Lower leg skin (tissue), 4 donors: ENCODE results near the gene NDC80. TPM values are rescaled to one million over a fixed set of nuclear protein-coding genes. Genes with fewer than 3 reads are reported as not detected.

ENCODE experiments used
- DNase-seq, 2 donors: peaks; one replicate each; pipeline ENCODE4 v3.0.0-alpha.2; 2019; ENCODE audit warnings: low spot score in 2 of 2
- H3K4me3 ChIP-seq: fragments of 200-600 bp; sonication (generic); 2 replicates; pipeline ENCODE4 v1.5.1; 2017; ENCODE audit warnings: mild to moderate bottlenecking, low read depth; ENCODE audit not compliant: poor library complexity, severe bottlenecking
- CTCF ChIP-seq, 3 donors: fragments of 450-650 bp; IDR thresholded peaks; one replicate each; pipeline ENCODE4 v1.5.1; 2016; ENCODE audit warnings: antibody characterized with exemption in 3 of 3, mild to moderate bottlenecking in 3 of 3, moderate library complexity in 2 of 3
- POLR2A ChIP-seq, 2 donors: fragments of 450-650 bp; IDR thresholded peaks; one replicate each; pipeline ENCODE4 v1.6.1; 2016 to 2017; ENCODE audit warnings: antibody characterized with exemption in 2 of 2, mild to moderate bottlenecking in 1 of 2, moderate library complexity in 1 of 2
- WGBS, 2 donors: methylation state at CpG; one replicate each; pipeline ENCODE4 v1.1.5; 2018; 5-methylcytosine and 5-hydroxymethylcytosine counted together
- intact Hi-C: fragments of 100-400 bp; cut with DNase I; formaldehyde crosslinking; loops from one replicate; pipeline ENCODE4 v1.15.0; 2023; ENCODE audit warnings: low total_unique reads
- total RNA-seq, 4 donors: library from RNA; depleted of rRNA; stranded (reverse); fragments of >200 nt; gene quantifications; one replicate each; pipeline ENCODE4 v1.1.0, GENCODE V29; 2016

NDC80 gene
- total RNA-seq, 4 donors from 2014 or later = 0.29 to 2.4 (median 1.4) TPM

DNA sequence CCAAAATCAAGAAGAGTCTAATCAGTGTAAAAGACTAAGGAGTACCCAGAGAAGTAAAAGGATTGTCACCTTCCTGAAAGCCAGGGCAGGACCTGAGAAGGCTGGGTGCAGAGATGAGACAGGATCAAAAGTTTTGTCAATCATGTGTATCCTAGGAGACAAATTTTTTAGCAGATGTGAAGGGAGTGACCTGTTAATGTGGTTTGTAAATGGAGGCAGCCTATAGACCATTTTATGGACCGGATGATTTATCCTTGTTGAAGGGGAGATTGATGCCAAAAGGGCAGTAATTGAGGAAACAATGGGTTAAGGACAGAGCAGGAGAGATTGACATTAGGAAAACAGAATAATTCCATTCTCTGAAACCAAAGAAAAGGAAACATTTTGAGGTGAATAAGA is 813 bp downstream of the NDC80 start:
- H3K4me3 ChIP-seq = no peak overlapping the region
- 0 to 16% methylated on average over 1 of the region's 1 CpG for WGBS, 2 donors
- DNase-seq = no peak
- intact Hi-C loops = no loop called here
- TF ChIP-seq CTCF (IDR thresholded peaks at IDR 0.05) (no peak), POLR2A (IDR thresholded peaks at IDR 0.05) (no peak)

DNA sequence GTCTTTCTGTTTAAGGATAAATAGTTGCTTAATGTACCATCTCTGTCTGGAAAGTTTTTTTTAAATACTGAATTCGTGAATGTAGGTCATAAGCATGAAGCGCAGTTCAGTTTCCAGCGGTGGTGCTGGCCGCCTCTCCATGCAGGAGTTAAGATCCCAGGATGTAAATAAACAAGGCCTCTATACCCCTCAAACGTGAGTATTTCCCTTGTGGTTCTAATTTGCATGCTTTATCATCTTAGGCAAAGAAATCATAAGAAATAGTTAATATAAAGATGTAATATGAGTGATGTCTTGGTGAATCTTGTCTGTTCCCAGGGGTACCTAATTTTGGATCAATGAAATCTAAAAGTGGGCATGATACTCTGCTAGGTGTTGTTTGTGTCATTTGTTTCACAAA is 1.5 kb downstream of the NDC80 start:
- no peak for DNase-seq
- intact Hi-C loops = no loop called here
- TF ChIP-seq CTCF (IDR thresholded peaks at IDR 0.05) (no peak), POLR2A (IDR thresholded peaks at IDR 0.05) (no peak)
- WGBS, 2 donors = 33 to 44% methylated on average over 5 of the region's 5 CpGs
- no peak overlapping the region for H3K4me3 ChIP-seq

DNA sequence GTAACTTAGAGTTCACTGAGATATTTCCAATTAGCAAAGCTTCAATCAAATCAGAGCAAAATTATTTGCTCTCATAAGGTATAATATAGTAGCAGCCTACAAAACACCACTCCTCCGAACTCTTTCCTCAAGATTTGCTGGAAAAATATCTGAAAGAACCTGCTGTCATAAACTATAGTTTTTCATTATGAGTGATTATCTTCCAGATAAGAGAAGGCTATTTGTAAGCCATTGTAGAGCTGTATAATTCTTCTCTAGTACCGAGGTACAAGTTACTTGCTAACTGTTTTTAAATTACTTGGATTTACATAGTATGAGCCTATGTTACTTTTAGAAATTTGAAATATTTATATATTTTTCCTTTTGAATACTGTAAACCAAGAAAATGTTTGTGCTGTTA is 2.1 kb downstream of the NDC80 start:
- WGBS, 2 donors = 51 to 57% methylated on average over 2 of the region's 2 CpGs
- no peak overlapping the region for H3K4me3 ChIP-seq
- intact Hi-C loops = no loop called here
- TF ChIP-seq CTCF (IDR thresholded peaks at IDR 0.05) (no peak), POLR2A (IDR thresholded peaks at IDR 0.05) (no peak)
- no peak for DNase-seq

DNA sequence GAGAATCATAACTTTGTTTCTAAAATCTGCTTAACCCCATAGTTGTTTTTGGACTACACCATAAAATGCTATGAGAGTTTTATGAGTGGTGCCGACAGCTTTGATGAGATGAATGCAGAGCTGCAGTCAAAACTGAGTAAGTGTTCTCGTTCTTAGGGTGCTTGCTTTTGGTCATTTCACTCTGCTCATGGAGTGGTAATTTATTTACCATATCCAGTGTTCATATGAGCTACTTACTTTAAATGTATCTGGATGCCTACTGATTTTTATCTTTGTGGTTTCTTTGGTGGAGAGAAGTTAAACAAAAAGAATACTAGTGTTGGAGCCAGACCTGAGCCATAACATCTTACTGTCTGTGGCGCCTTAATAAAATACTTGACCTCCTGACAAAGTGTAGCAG is 16.4 kb downstream of the NDC80 start:
- 82 to 90% methylated on average over 3 of the region's 3 CpGs for WGBS, 2 donors
- H3K4me3 ChIP-seq = no peak overlapping the region
- TF ChIP-seq POLR2A (IDR thresholded peaks at IDR 0.05) (no peak), CTCF (IDR thresholded peaks at IDR 0.05) (no peak)
- DNase-seq = no peak
- intact Hi-C loops = no loop called here

DNA sequence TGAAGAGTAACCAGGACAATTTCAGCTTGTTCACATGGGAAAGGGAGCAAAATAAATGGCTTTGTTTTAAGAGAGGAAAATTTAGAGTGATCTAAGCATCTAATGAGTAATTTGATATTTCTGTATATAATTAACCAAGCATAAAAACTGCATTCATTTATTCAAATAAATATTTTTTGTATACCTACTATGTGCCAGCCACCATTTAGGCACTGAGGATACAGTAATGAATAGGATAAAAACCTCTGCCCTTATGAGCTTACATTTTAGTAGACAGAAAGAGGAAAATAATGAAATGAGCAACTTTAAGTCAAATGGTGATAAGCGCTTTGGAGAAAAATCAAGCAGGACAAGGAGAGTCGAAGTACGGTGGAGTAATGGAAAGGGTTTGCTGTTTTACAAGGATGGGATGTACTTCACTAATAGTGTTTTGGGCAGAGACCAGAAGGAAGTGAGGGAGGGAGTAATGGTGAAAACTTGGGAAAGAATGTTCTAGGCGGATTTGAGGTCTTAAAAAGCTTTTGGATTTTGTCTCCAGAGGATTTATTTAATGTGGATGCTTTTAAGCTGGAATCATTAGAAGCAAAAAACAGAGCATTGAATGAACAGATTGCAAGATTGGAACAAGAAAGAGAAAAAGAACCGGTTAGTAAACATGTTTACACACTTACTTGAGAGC is 17.4 kb downstream of the NDC80 start:
- TF ChIP-seq CTCF (IDR thresholded peaks at IDR 0.05) (no peak), POLR2A (IDR thresholded peaks at IDR 0.05) (no peak)

More for the DNA sequence above, 17.4 kb downstream of the NDC80 start:
- no peak overlapping the region for H3K4me3 ChIP-seq
- no peak for DNase-seq
- intact Hi-C loops = no loop called here
- 67 to 82% methylated on average over 5 of the region's 5 CpGs for WGBS, 2 donors
